Spleen (tissue), 7 donors: ENCODE measurements around the gene RBBP4.
"Not testable (repeated sequence)": the region's sequence is repeated elsewhere in the genome, so short reads cannot be mapped to it uniquely, and the experiment has no call there.

Experiments
- POLR2A ChIP-seq, 3 donors: fragments of 450-650 bp; IDR thresholded peaks; one replicate each; pipeline ENCODE4 v1.5.1; 2017; ENCODE audit warnings: antibody characterized with exemption in 3 of 3, mild to moderate bottlenecking in 1 of 3
- TF ChIP-seq, protein P1 (sequence below), 11 experiments: fragments of 200-600 bp in 7 of 11; fragments of 450-650 bp in 4 of 11; sonication (generic) in 4 of 11; IDR thresholded peaks in 8 of 11; conservative IDR thresholded peaks in 3 of 11; 1 replicate in 7 of 11; 2 replicates in 4 of 11; pipeline versions ENCODE4 v1.4.0 to v1.8.0; 2016 to 2021; ENCODE audit warnings: antibody characterized with exemption in 11 of 11, inconsistent platforms in 4 of 11, mild to moderate bottlenecking in 1 of 11
- donor health status: DM: no; HTN: no; CAD: no; lungs with moderate emphysema.
- donor health status: DM: no; HTN: no; CAD: no.
- donor health status: DM: no; HTN: no; CAD: no.

DNA sequence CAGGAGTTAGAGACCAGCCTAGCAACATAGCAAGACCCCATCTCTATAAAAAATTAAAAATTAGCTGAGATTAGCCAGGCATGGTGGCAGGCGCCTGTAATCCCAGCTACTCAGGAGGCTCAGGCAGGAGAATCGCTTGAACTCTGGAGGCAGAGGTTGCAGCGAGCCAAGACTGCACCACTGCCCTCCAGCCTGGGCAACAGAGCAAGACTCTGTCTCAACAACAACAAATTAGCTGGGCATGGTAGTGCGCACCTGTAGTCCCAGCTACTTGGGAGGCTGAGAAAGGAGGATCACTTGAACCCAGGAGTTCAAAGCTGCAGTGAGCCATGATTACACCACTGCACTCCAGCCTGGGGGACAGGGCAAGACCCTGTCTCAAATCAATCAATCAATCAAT, 20.8 kb upstream of the RBBP4 start:
- TF ChIP-seq, protein P1, sequence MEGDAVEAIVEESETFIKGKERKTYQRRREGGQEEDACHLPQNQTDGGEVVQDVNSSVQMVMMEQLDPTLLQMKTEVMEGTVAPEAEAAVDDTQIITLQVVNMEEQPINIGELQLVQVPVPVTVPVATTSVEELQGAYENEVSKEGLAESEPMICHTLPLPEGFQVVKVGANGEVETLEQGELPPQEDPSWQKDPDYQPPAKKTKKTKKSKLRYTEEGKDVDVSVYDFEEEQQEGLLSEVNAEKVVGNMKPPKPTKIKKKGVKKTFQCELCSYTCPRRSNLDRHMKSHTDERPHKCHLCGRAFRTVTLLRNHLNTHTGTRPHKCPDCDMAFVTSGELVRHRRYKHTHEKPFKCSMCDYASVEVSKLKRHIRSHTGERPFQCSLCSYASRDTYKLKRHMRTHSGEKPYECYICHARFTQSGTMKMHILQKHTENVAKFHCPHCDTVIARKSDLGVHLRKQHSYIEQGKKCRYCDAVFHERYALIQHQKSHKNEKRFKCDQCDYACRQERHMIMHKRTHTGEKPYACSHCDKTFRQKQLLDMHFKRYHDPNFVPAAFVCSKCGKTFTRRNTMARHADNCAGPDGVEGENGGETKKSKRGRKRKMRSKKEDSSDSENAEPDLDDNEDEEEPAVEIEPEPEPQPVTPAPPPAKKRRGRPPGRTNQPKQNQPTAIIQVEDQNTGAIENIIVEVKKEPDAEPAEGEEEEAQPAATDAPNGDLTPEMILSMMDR (IDR thresholded peaks at IDR 0.05 in 8 of 11, conservative IDR thresholded peaks at IDR 0.05 in 3 of 11): not testable (repeated sequence)
- not testable (repeated sequence) for TF ChIP-seq POLR2A (IDR thresholded peaks at IDR 0.05)
